Peyer's patch (tissue), 4 donors: ENCODE data around the gene TSLP.

Source experiments
- POLR2A ChIP-seq, 2 donors: fragments of 450-650 bp; IDR thresholded peaks; one replicate each; pipeline ENCODE4 v1.5.1; 2017; ENCODE audit warnings: antibody characterized with exemption in 2 of 2, mild to moderate bottlenecking in 2 of 2, moderate library complexity in 2 of 2
- TF ChIP-seq, protein P1 (sequence below), 6 experiments: fragments of 450-650 bp in 4 of 6; fragments of 200-600 bp in 2 of 6; sonication (generic) in 1 of 6; IDR thresholded peaks; one replicate each; pipeline ENCODE4 v1.5.1; 2017 to 2019; ENCODE audit warnings: antibody characterized with exemption in 6 of 6, mild to moderate bottlenecking in 3 of 6, moderate library complexity in 1 of 6

DNA sequence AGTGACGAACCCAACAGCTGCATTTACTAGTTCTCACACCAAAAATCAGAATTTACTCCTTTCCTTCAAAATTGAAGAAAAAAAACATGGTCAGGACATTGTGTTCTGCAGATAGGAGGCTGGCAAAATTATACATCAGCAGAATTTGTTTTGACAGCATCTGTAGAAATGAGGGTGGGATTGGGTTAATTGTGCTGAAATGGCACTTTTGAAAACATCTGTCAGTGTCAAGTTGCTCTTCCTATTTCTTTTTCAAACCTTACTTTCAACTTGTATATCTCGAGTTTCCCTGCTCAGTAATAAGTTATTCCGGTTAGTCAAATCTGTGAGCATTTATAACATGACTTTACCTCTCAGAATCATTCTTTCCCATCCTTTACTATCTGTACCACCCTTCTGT is 40.4 kb downstream of the TSLP start:
- TF ChIP-seq, protein P1, sequence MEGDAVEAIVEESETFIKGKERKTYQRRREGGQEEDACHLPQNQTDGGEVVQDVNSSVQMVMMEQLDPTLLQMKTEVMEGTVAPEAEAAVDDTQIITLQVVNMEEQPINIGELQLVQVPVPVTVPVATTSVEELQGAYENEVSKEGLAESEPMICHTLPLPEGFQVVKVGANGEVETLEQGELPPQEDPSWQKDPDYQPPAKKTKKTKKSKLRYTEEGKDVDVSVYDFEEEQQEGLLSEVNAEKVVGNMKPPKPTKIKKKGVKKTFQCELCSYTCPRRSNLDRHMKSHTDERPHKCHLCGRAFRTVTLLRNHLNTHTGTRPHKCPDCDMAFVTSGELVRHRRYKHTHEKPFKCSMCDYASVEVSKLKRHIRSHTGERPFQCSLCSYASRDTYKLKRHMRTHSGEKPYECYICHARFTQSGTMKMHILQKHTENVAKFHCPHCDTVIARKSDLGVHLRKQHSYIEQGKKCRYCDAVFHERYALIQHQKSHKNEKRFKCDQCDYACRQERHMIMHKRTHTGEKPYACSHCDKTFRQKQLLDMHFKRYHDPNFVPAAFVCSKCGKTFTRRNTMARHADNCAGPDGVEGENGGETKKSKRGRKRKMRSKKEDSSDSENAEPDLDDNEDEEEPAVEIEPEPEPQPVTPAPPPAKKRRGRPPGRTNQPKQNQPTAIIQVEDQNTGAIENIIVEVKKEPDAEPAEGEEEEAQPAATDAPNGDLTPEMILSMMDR (IDR thresholded peaks at IDR 0.05), result no peak
- TF ChIP-seq POLR2A (IDR thresholded peaks at IDR 0.05), result no peak
